IPS-11a (cell line): ENCODE results near the gene L2HGDH.
A peak's percentile ranks its signal among the peaks of the same experiment; 100 is the strongest.
"Not testable (repeated sequence)": the region's sequence is repeated elsewhere in the genome, so short reads cannot be mapped to it uniquely, and the experiment has no call there.

Experiments used
- H3K4me3 ChIP-seq: one replicate; pipeline ENCODE4 v1.5.1; 2013; ENCODE audit warnings: low read depth, low read length, control low read depth

The L2HGDH gene

DNA sequence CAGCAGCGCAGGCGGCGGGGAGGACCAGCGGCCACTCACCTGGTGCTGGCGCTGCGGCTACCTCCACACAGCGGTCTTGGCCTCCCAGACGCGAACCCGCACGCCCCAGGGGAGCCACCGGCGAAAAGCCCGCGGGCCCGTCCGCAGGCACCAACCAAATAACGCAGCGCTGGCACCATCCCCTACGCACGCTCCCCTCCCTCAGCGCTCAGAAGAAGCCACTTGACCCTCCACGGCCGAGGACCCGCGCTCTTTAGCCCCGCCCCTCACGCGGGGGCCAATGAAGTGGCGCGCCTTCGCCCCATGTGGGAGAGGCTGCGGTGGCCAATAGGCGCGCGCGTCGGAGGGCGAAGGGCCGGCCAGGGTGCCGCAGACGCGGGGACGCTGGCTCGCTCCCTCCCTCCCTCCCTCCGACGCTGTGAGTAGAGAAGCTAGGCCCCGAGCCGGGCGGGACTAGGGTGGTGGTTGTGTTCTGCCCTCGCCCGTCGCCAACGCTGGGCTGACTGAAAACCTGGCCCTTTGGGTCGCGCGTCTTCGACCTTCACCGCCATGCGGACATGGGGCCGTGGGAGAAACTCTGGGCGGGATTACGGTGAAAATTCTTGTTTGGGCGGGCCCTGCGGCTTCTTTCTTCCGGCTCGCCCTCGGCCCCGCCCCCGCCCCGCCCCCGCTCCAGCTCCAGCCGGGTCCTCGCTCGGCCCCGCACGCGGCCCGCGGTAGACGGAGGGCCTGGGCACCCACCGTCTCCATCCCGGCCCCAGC lies at the start of gene L2HGDH, which contains the start of gene DMAC2L:
Gene L2HGDH (minus strand): TSS at position 258 of the 762 bp plus-strand sequence. CDS start 79 bp downstream, at position 179.
Gene DMAC2L (plus strand): TSS at position 353 of the 762 bp plus-strand sequence. CDS start 9,164 bp downstream, outside the sequence.
- peak within 1 kb of the TSS; percentile 66 for H3K4me3 ChIP-seq

DNA sequence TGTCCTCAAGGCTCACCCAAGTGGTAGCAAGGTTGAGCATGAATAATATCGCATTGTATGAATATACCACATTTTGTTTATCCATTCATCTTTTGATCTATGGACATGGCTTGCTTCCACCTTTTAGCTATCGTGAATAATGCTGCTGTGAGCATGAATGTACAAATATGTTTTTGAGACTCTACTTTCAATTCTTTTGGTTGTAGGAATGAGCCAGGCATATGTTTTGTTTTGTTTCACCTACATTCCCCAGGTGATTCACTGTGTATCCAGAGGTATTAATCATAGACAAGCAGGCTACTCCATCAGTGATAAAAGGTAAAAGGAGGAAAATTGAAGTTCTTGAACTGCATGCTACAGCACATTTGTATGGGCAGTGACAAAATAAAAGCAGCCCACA lies 48.8 kb upstream of the L2HGDH start:
- H3K4me3 ChIP-seq, result no peak overlapping the region

DNA sequence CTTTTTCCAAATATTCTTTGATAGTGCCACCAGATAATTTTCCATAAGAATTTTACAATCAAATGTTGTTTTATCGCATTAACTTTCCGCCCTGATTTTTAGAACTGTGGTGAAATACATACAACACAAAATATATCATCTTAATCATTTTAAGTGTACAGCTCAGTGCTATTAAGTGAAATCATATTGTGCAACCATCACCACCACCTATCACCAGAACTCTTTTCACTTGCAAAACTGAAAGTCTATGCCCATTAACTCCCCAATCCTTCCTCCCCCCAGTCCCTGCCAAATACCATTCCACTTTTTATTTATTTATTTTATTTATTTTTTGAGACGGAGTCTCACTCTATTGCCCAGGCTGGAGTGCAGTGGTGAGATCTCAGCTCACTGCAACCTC lies 48.1 kb upstream of the L2HGDH start:
- H3K4me3 ChIP-seq, result no peak overlapping the region

DNA sequence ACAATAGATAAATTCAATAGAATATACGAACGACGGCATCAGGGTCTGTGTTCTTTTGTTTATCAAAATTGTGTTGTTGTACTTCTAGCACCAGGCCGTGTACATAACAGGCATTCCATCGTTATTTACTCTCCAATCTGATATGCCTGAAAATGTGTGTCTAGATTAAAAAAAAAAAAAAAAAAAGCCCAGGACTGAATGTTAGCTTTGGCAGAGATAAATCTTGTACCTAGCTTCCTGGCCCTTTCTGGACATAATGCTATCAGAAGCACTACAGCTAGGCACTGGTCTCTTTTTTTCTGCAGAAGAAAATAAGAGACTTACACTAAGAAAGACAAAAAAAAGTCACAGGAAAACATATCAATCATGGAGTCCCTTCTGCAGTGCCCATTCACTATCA lies 47.6 kb upstream of the L2HGDH start:
- H3K4me3 ChIP-seq, result no peak overlapping the region

DNA sequence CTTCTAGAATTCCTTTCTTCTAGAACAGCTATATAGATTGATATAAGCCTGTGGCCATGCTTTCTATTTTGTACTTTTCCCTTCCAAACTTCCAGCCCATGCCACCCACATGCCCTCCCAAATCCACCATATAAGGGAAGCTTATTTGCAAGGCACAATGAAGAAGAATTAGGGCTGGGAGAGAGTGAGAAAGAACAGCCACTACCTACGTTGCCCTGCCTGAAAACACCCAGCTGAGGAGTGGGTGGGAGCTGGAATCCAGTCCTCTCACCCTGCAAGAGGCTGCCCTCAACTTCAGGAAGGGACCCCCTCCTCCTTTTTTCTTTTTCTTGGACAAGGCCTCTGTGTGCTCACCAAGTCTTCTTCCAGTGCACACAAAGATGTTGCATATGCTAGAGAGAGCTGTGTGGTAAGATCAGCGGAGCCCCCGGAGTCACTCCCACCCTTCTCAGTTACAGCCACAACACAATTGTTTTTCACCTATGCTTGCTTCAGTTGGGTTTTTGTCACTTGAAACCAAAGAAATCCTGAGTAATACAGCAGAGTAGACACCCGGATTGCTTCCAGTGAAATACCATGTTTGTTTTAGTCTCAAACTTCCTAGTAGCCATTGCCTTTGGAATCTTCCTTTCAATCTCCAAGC lies 45.8 kb upstream of the L2HGDH start:
- no peak overlapping the region for H3K4me3 ChIP-seq

DNA sequence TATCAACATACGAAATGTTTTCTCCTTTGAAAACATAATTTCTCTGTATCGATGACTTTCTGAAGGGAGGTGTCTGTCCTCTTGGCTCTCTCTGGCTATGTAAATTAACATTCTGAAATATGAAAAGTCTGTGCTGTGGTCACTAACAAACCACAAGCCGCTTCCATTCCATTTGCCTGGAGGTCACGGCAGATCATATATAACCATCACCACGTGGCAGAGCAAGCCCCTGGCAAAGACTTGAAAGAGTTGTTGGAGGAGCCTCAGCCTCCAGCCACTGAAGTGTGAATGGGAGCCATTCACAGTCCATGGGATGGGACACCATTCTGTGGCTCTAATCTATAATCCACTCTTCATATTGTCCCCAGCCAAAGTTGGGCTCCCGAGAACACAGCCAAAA lies 45.1 kb upstream of the L2HGDH start:
- no peak overlapping the region for H3K4me3 ChIP-seq

DNA sequence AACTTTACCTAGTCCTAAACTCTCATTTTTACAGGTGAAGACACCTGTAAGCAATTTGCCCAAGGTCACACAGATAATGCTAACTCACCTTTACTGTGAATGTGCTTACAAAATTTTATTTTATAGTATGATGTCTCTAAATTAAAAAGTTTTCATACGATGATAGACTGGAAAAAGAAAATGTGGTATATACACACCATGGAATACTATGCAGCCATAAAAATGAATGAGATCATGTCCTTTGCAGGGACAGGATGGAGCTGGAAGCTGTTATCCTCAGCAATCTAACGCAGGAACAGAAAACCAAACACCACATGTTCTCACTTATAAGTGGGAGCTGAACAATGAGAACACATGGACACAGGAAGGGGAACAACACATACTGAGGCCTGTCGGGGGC lies 44.3 kb upstream of the L2HGDH start:
- H3K4me3 ChIP-seq, result not testable (repeated sequence)

DNA sequence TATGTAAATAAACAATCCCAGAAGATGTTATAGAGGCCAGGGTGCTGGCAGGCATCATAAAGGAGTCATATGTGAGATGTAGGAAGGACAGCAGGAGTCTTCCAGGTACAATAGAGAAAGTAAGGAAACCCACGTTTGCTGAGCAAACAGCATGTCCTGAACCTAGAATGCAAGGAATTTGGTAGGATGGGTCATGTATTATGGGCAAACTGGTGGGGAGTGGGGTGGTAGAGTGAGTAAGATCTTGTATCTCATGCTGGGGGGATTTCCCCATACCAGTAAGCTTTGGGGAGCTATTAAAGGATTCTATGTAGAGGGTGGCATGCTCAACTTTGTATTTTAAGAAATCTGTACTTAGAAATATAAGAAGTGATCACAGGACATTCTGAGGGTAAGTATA lies 43.7 kb upstream of the L2HGDH start:
- H3K4me3 ChIP-seq, result no peak overlapping the region

DNA sequence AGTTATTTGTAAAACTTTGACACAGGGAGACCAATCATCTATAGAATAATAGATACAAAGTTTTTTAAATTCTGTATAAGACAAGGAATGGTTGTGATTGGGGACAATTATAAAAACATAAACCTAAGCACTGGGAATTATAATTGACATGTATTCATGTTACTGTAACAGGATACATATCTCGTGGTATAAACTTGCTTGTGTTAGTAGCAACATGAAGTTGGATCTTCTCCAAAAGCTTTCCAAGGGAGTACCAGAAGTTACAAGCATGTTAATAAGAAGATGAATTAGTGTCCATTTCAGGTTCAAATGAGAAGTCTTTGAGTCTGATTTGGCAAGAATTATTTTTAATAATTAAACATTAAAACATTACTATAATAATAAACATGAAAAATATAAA lies 42.5 kb upstream of the L2HGDH start:
- no peak overlapping the region for H3K4me3 ChIP-seq

DNA sequence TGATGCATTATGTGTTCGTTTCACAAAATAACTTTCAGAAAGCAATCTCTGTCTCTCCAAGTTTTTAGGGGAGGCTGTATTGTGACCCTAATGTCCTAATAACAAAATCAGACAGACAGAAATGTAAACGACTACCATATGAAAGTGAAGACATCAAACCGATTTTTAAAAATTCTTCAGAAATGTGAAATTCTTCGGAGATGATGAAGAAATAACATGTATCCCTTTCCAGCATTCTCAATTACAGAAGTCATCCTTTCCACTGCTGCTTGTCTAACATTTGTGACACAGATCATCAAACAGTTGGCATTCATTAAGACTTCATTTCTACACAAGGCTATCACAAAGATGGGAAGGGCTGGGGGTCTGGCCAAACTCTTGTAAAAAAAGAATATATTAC lies 41.1 kb upstream of the L2HGDH start:
- no peak overlapping the region for H3K4me3 ChIP-seq

DNA sequence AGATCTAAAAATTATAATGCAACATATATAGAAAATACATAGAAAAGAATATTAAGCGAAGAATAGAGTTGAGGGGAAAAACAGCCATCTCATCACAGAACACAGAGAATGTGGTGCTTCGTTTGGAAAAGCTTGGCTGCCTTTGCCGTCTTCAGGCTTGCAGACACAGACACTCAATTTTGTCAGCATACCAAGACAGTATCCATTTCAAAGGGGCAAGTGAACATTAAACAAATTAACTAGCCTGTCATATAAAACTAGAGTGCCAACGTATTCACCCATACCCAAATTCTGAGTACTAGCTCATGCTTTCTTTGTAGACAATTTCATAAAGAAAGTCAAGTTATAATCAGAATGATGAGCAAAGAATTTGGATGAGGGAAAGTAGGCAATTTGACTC lies 40.6 kb upstream of the L2HGDH start:
- H3K4me3 ChIP-seq, result no peak overlapping the region

DNA sequence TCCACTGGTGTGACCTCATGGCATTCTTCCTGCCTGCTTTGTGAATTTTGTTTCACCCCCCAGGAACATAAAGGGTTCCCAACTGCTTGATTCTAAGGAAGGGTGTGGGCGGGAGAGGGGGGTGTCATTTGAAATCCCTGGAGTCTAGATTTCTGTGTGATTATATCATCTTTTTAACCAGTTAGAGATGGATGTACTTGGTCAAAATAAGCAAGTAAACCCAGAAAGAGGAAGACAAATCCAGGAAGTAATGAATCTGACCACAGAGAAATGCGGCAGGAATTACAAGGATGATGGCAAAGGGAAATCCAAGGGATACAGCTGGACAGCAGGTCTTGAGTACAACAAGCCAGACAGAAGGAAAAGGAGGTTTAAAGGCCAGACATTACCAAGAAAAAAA lies 38.9 kb upstream of the L2HGDH start:
- no peak overlapping the region for H3K4me3 ChIP-seq

DNA sequence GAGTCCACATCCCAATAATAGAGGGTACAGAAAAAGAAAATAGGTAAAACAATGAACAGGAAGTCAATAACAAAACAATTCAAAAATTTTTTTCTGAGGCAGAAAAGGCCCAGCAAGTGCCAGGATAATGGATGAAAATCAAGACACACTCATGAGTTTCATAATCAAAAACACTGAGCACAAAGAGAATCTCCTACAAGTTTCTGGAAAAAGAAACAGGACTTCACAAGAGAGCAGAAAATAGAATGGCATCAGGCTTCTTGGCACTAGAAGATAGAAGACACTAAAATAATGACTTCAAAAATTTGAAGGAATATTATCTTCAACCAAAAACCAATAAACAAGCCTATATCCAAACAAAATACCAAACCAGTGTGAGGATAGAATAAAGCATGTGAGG lies 36.9 kb upstream of the L2HGDH start:
- no peak overlapping the region for H3K4me3 ChIP-seq

DNA sequence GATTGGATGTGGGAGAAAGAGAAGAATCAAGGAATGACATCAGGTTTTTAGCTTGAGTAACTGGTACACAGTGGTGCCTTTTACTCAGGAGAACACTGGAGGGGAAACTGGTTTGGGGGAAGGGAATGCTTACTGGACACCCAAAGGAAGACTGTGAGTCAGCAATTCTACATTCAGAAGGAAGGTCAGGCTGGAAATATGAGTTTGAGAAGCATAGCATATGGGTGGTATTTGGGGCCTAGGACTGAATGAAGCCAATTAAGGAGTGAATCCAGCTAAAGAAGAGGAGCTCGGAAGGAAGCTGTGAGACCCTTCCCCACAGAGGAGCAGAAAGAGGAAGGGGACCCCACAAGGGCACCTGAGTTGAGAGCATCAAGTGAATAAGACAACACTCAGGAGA lies 35.5 kb upstream of the L2HGDH start:
- no peak overlapping the region for H3K4me3 ChIP-seq

DNA sequence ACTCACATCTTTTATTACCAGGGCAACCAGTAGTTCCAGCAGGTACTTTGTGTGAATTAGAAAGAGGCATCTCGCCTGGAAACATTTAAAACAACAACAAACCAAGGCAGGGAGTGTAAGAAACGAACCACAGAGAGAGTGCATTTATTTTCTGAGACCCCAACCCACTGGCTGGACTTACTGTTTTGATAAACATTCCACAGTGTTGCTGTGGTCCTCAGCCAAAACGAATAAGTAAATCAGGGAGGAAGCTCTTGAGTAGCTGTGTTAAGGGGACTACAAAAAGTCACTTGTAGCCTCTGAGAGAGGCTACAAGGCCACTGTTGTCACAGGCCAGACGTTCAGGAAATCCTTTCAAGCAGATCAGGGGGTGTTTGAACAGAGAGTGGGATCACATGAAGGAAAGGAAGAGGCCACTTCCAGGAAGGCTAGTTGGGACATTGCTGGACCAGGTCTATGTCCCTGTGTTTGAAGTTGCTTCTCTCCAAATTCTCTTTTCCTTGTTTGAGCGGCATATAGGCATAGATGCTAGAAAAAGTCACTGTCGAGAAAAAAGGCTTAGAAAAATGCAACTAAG lies 33.9 kb upstream of the L2HGDH start:
- no peak overlapping the region for H3K4me3 ChIP-seq

DNA sequence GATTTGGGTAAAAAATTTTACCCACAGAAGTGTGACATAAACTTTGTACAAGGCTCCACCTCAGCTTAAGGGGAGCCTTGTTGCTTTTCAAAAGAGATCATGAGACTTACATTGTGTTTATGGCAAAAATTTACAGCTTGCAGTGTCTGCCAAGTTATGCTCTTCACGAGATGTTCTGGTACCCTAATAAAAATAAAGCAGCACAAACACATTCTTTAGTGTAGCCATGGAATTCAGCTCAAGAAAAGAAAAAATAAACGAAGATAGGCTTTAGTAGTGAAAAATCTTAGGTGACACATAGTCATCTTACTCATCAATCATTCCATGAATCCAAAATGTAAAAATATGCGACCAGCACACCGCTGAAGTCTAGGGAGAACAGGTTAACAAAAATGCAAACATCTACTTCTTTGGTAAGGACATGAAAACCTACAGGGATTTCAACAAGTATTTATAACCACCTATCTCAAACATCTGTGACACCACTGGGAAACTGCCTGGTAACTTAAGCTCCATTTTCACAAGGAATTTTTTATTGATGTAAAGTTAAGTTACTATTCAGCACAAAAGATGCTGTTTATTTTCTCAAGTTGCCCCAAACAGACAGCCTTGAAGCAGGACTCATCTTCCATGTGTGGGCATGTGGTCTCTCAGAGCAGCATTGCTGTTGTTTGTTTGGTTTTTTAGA lies 33.0 kb upstream of the L2HGDH start:
- H3K4me3 ChIP-seq, result no peak overlapping the region

DNA sequence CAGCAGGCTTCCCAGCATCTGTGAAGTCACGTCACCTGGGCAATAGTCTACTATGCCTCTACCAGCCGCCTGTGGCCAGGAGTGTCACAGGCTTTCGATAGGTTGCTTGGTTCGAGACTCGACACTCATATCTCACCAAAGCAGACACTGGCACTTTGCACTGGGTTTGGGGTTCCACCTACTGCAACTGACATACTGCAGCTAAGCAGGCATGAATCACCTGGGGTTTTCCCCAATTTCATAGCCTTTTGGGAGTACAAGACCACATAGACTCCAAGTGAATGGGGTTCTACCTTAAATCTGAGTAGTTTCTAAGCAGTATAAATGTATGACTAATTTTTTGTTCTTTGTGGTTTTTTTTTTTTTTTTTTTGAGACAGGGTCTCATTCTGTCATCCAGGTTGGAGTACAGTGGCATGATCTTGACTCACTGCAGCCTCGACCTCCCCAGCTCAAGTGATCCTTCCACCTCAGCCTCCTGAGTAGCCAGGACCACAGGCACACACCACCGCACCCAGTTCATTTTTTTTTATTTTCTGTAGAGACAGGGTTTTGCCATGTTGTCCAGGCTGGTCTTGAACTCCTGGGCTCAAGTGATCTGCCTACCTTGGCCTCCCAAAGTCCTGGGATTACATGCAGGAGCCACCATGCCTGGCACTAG lies 32.2 kb upstream of the L2HGDH start:
- H3K4me3 ChIP-seq, result no peak overlapping the region

DNA sequence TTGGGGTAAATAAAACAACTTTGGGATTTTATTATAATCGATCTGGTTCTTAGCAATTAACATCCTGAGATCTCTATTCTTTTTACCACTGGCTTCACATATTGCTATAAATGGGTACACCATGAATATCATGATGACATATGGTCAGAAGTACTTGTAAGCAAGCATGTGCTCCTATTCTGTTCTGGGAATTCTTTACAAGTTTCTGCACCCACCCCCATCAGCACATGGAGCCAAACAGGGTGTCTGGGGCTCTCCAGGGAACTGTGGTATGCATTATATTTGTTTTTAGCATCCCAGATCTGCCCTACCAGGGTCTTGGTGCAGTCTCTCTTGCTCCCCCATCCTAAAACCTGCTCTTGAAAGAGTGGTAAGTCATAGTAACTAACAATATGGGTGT lies 31.4 kb upstream of the L2HGDH start:
- H3K4me3 ChIP-seq, result no peak overlapping the region

DNA sequence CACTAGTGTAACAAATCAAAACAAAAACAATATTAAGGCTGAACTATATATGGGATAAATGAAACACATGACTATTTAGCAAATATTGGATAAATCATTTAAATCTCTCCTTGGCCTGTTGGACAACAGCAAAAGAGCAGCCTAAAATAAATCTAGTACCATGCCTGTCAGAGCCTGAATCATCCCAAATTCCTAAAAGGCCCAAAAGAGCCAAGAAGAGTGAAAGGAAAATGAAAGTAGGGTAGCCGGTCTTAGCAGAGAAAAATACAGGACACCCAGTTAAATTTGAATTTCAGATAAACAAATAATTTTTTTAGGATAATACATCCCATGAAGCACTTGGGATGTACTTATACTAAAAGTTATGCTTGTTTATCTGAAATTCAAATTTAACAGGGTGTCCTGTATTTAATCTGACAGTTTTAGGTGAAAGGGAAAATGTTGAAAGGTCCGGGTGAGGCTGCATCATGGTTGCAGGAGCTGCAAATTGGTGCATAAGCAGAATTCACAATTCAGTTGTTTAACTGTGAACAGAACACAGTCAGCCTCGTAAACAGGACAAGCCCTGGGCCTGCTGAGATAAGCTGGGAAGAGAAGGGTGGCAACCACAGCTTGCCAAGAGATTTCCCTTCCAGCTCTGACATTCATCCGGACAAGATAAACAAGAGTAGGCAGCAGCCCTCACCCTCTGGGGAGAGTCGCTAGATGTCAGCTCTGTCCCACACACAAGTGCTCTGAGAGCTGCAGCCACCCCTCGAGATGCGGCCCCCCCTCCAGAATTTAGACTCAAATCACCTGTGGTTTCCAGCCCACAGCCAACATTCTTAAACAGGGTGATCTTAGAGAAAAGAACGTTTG lies 30.4 kb upstream of the L2HGDH start:
- no peak overlapping the region for H3K4me3 ChIP-seq

DNA sequence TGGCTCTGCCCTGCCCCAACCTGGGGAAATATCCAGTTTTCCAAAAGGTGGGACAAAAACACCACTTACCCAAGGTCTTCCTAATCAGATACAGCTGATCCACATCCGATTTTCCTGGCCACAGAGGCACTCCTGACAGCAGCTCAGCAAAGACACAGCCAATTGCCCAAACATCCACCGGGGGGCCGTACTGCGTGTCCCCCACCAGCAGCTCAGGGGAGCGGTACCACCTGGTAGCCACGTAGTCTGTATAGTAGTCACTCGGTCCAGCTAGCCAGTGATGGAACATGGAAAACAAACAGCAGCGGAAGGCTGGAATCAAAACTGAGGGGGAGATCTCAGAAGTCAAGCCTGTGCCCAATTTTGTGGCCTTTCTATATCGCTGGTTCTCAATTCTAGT lies 28.9 kb upstream of the L2HGDH start:
- no peak overlapping the region for H3K4me3 ChIP-seq
